ENCODE results near the gene FMNL2. TPM values are rescaled to one million over a fixed set of nuclear protein-coding genes. Genes with fewer than 3 reads are reported as not detected.

The FMNL2 gene
- total and polyA plus RNA-seq, 2 of the 4 experiments (the other 2 are of a cell fraction), result 10.9 to 11.4 TPM

GRCh38 chr2:152499896-152500735 is 165.1 kb downstream of the FMNL2 start (continued):
- TF ChIP-seq RCOR1 (IDR thresholded peaks at IDR 0.05; ENCODE audit: insufficient replicate concordance, low read length) (no peak), MAFK (IDR thresholded peaks at IDR 0.05; ENCODE audit: low read depth, low read length) (no peak), POLR2A (IDR thresholded peaks at IDR 0.05; ENCODE audit: low read depth, low read length) (no peak)

GRCh38 chr2:152500772-152501171 is 165.8 kb downstream of the FMNL2 start:
- H4K8ac ChIP-seq (ENCODE audit: low read depth in 2 of 2, low read length in 2 of 2), result no peak overlapping the region
- CTCF ChIA-PET, result no interaction called here
- no peak overlapping the region for H2BK5ac ChIP-seq (ENCODE audit: low read depth, low read length, poor library complexity, severe bottlenecking)
- no peaks in the 10 kb centered on the region for H4K20me1 ChIP-seq (ENCODE audit: insufficient read depth, low read length)
- intact Hi-C loops (cut with micrococcal nuclease), result no loop called here
- in situ Hi-C loops (cut with MboI; ENCODE audit: low sequenced_read_pairs), result no loop called here
- no peak overlapping the region for H2BK20ac ChIP-seq (ENCODE audit: low read depth, low read length)
- H3K18ac ChIP-seq (ENCODE audit: low read depth, low read length), result no peak overlapping the region
- no peak overlapping the region for H3K27ac ChIP-seq (ENCODE audit: insufficient read depth, low read length)
- no CpG with 5 or more reads among the region's 8 CpGs for WGBS, 2 experiments (ENCODE audit: extremely low coverage in 2 of 2, insufficient read length in 1 of 2)
- H3K4ac ChIP-seq (ENCODE audit: low read depth, low read length), result no peak overlapping the region
- no TSS peak for BruUV-seq (replicated peaks)
- H2BK15ac ChIP-seq (ENCODE audit: low read depth, low read length), result no peak overlapping the region
- ATAC-seq (ENCODE audit: low read depth) (no peak), DNase-seq (no peak)
- no peak overlapping the region for H2BK120ac ChIP-seq (ENCODE audit: low read depth, low read length)
- no peak overlapping the region for H4K91ac ChIP-seq (ENCODE audit: insufficient read depth, low read depth, low read length)
- dilution Hi-C loops (cut with HindIII; ENCODE audit: low sequenced_read_pairs, unreplicated experiment), result no loop called here
- H3K4me2 ChIP-seq (ENCODE audit: low read depth, low read length), result no peak overlapping the region
- H3K56ac ChIP-seq (ENCODE audit: extremely low read depth, insufficient read depth, low read length), result no peak overlapping the region
- H3K36me3 ChIP-seq (ENCODE audit: control insufficient read depth, insufficient read depth, low read length), result no peaks in the 10 kb centered on the region
- H2AK5ac ChIP-seq (ENCODE audit: low read depth, low read length), result no peak overlapping the region
- POLR2A ChIA-PET (ENCODE audit: unreplicated experiment), result no interaction called here
- no peaks in the 10 kb centered on the region for H3K9me3 ChIP-seq (ENCODE audit: control insufficient read depth, insufficient read depth, low read length)
- no peak overlapping the region for H2AFZ ChIP-seq (replicated peaks; ENCODE audit: low read length, poor library complexity)
- H3K27me3 ChIP-seq (ENCODE audit: control insufficient read depth, insufficient read depth, low read length), result no peaks in the 10 kb centered on the region
- no peak overlapping the region for H2AK9ac ChIP-seq (replicated peaks; ENCODE audit: low read depth, low read length, poor library complexity)
- H3K4me1 ChIP-seq (ENCODE audit: control insufficient read depth, insufficient read depth, low read length), result peaks cover 26% of the 10 kb centered on the region
- H3K9ac ChIP-seq (ENCODE audit: low read depth, low read length), result no peak overlapping the region
- no peaks in the 10 kb centered on the region for H3K9me1 ChIP-seq (ENCODE audit: insufficient read depth, low read length)
- no peak overlapping the region for H3K23ac ChIP-seq (ENCODE audit: low read depth, low read length)
- no peak overlapping the region for H3K4me3 ChIP-seq (ENCODE audit: insufficient read depth, low read depth, low read length)
- H3K79me1 ChIP-seq (ENCODE audit: low read depth in 1 of 2, low read length in 2 of 2), result peaks cover 25 to 43% of the 10 kb centered on the region in 2 experiments; a peak in 3 of 4 replicates
- H3K14ac ChIP-seq (replicated peaks; ENCODE audit: low read depth, low read length), result no peak overlapping the region
- no peak overlapping the region for H4K5ac ChIP-seq (ENCODE audit: low read depth, low read length)
- TF ChIP-seq ELK1 (IDR thresholded peaks at IDR 0.05; ENCODE audit: borderline replicate concordance, low read depth, low read length) (no peak), NFE2L2 (IDR thresholded peaks at IDR 0.05; ENCODE audit: low read depth, low read length) (no peak), MAFK (IDR thresholded peaks at IDR 0.05; ENCODE audit: low read depth, low read length) (no peak), CEBPB (IDR thresholded peaks at IDR 0.05; ENCODE audit: low read depth, low read length) (no peak), RFX5 (IDR thresholded peaks at IDR 0.05; ENCODE audit: low read depth, low read length) (no peak), USF2 (IDR thresholded peaks at IDR 0.05; ENCODE audit: low read depth, low read length) (no peak), SMC3 (IDR thresholded peaks at IDR 0.05; ENCODE audit: low read depth, low read length) (no peak), RAD21 (IDR thresholded peaks at IDR 0.05; ENCODE audit: low read length) (no peak), RCOR1 (IDR thresholded peaks at IDR 0.05; ENCODE audit: insufficient replicate concordance, low read length) (no peak), CTCF (conservative IDR thresholded peaks at IDR 0.05; ENCODE audit: low read depth, low read length) (no peak), POLR2A (IDR thresholded peaks at IDR 0.05; ENCODE audit: low read depth, low read length) (no peak), MXI1 (IDR thresholded peaks at IDR 0.05; ENCODE audit: borderline replicate concordance, low read depth, low read length) (no peak)

Measured in IMR-90 (cell line).